Measurements from ENCODE around the gene ZFHX2. TPM values are rescaled to one million over a fixed set of nuclear protein-coding genes. Genes with fewer than 3 reads are reported as not detected.

Gene ZFHX2
- total and polyA plus RNA-seq, 2 of the 13 experiments (the other 11 are each of a cell fraction or from before 2014, with no cell fraction given): 0.17 to 0.44 TPM

DNA sequence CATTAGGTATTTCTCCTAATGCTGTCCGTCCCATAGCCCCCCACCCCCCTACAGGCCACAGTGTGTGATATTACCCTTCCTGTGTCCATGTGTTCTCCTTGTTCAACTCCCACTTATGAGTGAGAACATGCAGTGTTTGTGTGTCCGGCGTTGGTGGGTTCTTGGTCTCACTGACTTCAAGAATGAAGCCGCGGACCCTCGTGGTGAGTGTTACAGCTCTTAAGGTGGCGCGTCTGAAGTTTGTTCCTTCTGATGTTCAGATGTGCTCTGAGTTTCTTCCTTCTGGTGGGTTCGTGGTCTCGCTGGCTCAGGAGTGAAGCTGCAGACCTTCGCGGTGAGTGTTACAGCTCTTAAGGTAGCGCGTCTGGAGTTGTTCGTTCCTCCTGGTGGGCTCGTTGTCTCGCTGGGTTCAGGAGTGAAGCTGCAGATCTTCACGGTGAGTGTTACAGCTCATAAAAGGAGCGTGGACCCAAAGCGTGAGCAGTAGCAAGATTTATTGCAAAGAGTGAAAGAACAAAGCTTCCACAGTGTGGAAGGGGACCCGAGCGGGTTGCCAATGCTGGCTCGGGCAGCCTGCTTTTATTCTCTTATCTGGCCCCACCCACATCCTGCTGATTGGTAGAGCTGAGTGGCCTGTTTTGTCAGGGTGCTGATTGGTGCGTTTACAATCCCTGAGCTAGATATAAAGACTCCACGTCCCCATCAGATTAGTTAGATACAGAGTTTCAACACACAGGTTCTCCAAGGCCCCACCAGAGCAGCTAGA is 32.4 kb upstream of the ZFHX2 start (continued):
- TF ChIP-seq, protein P1, sequence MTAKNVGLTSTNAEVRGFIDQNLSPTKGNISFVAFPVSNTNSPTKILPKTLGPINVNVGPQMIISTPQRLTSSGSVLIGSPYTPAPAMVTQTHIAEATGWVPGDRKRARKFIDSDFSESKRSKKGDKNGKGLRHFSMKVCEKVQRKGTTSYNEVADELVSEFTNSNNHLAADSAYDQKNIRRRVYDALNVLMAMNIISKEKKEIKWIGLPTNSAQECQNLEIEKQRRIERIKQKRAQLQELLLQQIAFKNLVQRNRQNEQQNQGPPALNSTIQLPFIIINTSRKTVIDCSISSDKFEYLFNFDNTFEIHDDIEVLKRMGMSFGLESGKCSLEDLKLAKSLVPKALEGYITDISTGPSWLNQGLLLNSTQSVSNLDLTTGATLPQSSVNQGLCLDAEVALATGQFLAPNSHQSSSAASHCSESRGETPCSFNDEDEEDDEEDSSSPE (CRISPR knock-in tag; IDR thresholded peaks at IDR 0.05): peak; percentile 63; the same call in 1 of the 2 replicates
- TF ChIP-seq ZNF24 (IDR thresholded peaks at IDR 0.05) (0 out of 2 replicates have a peak, but pooled peaks have one; percentile 44), ZNF543 (CRISPR knock-in tag; IDR thresholded peaks at IDR 0.05) (0 out of 2 replicates have a peak, but pooled peaks have one; percentile 38), AKAP8 (CRISPR knock-in tag; IDR thresholded peaks at IDR 0.05) (peak; percentile 84), ZNF713 (CRISPR knock-in tag; IDR thresholded peaks at IDR 0.05) (peak; percentile 97), KDM1A (CRISPR knock-in tag; IDR thresholded peaks at IDR 0.05) (peak; percentile 88; the same call in 1 of the 2 replicates), NAIF1 (CRISPR knock-in tag; IDR thresholded peaks at IDR 0.05; ENCODE audit: borderline replicate concordance) (peak; percentile 62; the same call in 1 of the 2 replicates), REPIN1 (CRISPR knock-in tag; IDR thresholded peaks at IDR 0.05; ENCODE audit: borderline replicate concordance, low read depth) (peak; percentile 99), KLF6 (CRISPR knock-in tag; IDR thresholded peaks at IDR 0.05) (peak; percentile 89), ZNF790 (CRISPR knock-in tag; IDR thresholded peaks at IDR 0.05; ENCODE audit: borderline replicate concordance) (peak; percentile 94), ZNF615 (CRISPR knock-in tag; IDR thresholded peaks at IDR 0.05; ENCODE audit: borderline replicate concordance) (peak; percentile 97), ZNF572 (CRISPR knock-in tag; IDR thresholded peaks at IDR 0.05) (peak; percentile 94), ZEB1 (IDR thresholded peaks at IDR 0.05; ENCODE audit: insufficient replicate concordance, low read depth) (peak; percentile 96), BORCS8-MEF2B (CRISPR knock-in tag; IDR thresholded peaks at IDR 0.05) (peak; percentile 97), KDM5B (CRISPR knock-in tag; IDR thresholded peaks at IDR 0.05; ENCODE audit: borderline replicate concordance) (peak; percentile 92), MAFK (conservative IDR thresholded peaks at IDR 0.05 in 1 of 2, IDR thresholded peaks at IDR 0.05 in 1 of 2; ENCODE audit: low read length in 2 of 2) (peak in 1 of 2 experiments; percentile 0; a peak in 1 of 4 replicates)
- TF ChIP-seq, protein P2, sequence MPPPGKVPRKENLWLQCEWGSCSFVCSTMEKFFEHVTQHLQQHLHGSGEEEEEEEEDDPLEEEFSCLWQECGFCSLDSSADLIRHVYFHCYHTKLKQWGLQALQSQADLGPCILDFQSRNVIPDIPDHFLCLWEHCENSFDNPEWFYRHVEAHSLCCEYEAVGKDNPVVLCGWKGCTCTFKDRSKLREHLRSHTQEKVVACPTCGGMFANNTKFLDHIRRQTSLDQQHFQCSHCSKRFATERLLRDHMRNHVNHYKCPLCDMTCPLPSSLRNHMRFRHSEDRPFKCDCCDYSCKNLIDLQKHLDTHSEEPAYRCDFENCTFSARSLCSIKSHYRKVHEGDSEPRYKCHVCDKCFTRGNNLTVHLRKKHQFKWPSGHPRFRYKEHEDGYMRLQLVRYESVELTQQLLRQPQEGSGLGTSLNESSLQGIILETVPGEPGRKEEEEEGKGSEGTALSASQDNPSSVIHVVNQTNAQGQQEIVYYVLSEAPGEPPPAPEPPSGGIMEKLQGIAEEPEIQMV (CRISPR knock-in tag; IDR thresholded peaks at IDR 0.05; ENCODE audit: low read depth): peak; percentile 95
- TF ChIP-seq, protein P3, sequence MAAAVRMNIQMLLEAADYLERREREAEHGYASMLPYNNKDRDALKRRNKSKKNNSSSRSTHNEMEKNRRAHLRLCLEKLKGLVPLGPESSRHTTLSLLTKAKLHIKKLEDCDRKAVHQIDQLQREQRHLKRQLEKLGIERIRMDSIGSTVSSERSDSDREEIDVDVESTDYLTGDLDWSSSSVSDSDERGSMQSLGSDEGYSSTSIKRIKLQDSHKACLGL (CRISPR knock-in tag; IDR thresholded peaks at IDR 0.05): 0 out of 2 replicates have a peak, but pooled peaks have one; percentile 23

Data from HepG2 (cell line).